BLaER1 treated with 17β-estradiol and CSF1 and Interleukin-3, amounts not matched to agents 10 nM and 100 nM (cell line): Measurements from ENCODE around the gene VAPA.

Experiments
- H3K27ac ChIP-seq, 11 experiments: shearing (Covaris generic); formaldehyde crosslinking; 2 replicates each; pipeline ENCODE4 v1.8.1; 2022
- H3K27me3 ChIP-seq, 11 experiments: shearing (Covaris generic); formaldehyde crosslinking; 2 replicates each; pipeline ENCODE4 v1.8.1; 2022
- H3K36me3 ChIP-seq, 11 experiments: shearing (Covaris generic); formaldehyde crosslinking; 2 replicates each; pipeline ENCODE4 v1.8.1; 2022
- H3K4me1 ChIP-seq, 10 experiments: shearing (Covaris generic); formaldehyde crosslinking; 2 replicates each; pipeline ENCODE4 v1.8.1; 2022
- H3K4me2 ChIP-seq, 11 experiments: shearing (Covaris generic); formaldehyde crosslinking; 2 replicates each; pipeline ENCODE4 v1.8.1; 2022
- H3K4me3 ChIP-seq, 10 experiments: shearing (Covaris generic); formaldehyde crosslinking; 2 replicates each; pipeline ENCODE4 v1.8.1; 2022
- H3K9ac ChIP-seq, 11 experiments: shearing (Covaris generic); formaldehyde crosslinking; 2 replicates each; pipeline ENCODE4 v1.8.1; 2022
- H3K9me3 ChIP-seq, 11 experiments: shearing (Covaris generic); formaldehyde crosslinking; replicated peaks in 1 of 11; 2 replicates each; pipeline ENCODE4 v1.8.1; 2022
- H4K20me1 ChIP-seq, 11 experiments: shearing (Covaris generic); formaldehyde crosslinking; 2 replicates each; pipeline ENCODE4 v1.8.1; 2022
- Cebpa-rat ChIP-seq, 11 experiments: shearing (Covaris generic); IDR thresholded peaks; 2 replicates each; pipeline ENCODE4 v1.8.1; 2022

The VAPA gene

DNA sequence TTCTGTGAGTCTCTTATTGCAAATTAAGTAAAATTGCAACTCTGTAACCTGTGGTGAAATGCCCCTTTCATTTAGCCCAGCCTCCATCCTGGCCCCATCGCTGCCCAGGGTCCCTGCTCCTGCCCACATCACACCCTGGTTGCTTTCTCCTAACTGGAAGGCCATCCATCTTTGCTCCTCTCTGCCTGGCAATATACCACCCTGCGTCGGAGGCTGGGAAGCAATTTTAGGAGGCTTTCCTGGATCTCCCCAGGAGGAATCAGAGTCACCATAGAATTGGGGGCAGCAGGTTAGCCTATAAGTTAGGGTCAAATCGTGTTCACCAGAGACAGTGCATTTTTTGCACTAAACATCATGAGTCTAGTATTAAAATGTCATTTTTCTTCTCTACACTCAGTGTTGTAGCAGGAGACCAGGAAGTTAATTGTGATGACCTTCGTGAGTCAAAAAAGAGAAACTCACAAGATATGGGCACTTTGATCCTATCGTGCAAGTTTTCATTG is 42.5 kb upstream of the VAPA start:
- Histone ChIP-seq H3K4me1 (peaks cover 0 to 43% (median 17%) of the 10 kb centered on the region in 10 experiments; a peak in 13 of 20 replicates), H4K20me1 (no peaks in the 10 kb centered on the region), H3K4me3 (no peak overlapping the region), H3K9ac (no peak overlapping the region), H3K9me3 (peaks cover 6 to 13% (median 11%) of the 10 kb centered on the region in 11 experiments), H3K36me3 (no peaks in the 10 kb centered on the region), H3K27ac (no peak overlapping the region), H3K4me2 (peak overlapping the region in 2 of 11 experiments; percentile 55 to 73; a peak in 3 of 22 replicates), H3K27me3 (no peaks in the 10 kb centered on the region)
- TF ChIP-seq Cebpa-rat (IDR thresholded peaks at IDR 0.05) = no peak

DNA sequence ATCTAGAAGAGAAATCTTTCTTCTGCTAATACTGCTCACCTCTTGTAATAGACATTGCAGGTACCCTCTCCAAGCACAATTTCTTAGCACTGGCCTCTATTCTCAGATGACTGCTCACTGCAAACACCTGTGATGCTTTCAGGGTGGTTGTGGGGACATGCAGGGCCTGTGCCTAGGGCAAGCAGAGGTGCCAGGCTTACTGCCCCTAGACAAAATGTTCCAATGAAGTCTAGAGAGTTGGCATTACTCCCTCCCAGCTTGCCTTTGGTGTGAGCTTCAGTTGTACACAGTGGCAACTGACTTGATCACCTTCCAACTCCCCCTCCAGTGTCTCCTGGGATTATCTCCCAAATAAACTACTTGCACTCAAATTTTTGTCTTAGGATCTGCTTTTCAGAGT is 41.0 kb upstream of the VAPA start:
- Histone ChIP-seq H3K4me3 (no peak overlapping the region), H3K27ac (no peak overlapping the region), H4K20me1 (no peaks in the 10 kb centered on the region), H3K4me1 (peaks cover 0 to 36% (median 17%) of the 10 kb centered on the region in 10 experiments; a peak in 13 of 20 replicates), H3K27me3 (no peaks in the 10 kb centered on the region), H3K4me2 (no peak overlapping the region), H3K9ac (no peak overlapping the region), H3K9me3 (0 out of 22 replicates have a peak, but pooled peaks cover 0 to 4% (median 0%) of the 10 kb centered on the region in 11 experiments), H3K36me3 (no peaks in the 10 kb centered on the region)
- TF ChIP-seq Cebpa-rat (IDR thresholded peaks at IDR 0.05) = no peak

DNA sequence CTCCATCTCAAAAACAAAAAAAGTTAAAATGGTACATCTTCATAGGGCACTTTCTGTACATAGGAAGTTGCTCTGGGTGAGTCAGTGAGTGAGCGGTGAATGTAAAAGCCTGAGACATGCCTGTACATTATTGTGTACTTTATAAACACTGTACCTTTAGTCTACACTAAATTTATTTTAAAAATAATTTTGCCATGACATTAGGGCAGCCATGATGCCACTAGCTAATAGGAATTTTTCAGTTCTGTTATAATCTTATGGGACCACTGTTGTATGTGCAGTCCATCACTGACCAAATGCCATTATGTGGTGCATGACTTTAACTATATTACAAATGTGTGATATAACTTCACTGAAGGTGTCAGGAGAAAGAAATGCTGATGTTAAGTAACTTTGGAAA is 39.1 kb upstream of the VAPA start:
- H3K27ac ChIP-seq = no peak overlapping the region
- peaks cover 0 to 18% (median 8%) of the 10 kb centered on the region in 10 experiments; a peak in 13 of 20 replicates for H3K4me1 ChIP-seq
- H4K20me1 ChIP-seq = no peaks in the 10 kb centered on the region
- no peaks in the 10 kb centered on the region for H3K36me3 ChIP-seq
- H3K27me3 ChIP-seq = no peaks in the 10 kb centered on the region
- H3K4me3 ChIP-seq = no peak overlapping the region
- no peak for TF ChIP-seq Cebpa-rat (IDR thresholded peaks at IDR 0.05)
- H3K4me2 ChIP-seq = no peak overlapping the region
- no peaks in the 10 kb centered on the region for H3K9me3 ChIP-seq
- H3K9ac ChIP-seq = no peak overlapping the region

DNA sequence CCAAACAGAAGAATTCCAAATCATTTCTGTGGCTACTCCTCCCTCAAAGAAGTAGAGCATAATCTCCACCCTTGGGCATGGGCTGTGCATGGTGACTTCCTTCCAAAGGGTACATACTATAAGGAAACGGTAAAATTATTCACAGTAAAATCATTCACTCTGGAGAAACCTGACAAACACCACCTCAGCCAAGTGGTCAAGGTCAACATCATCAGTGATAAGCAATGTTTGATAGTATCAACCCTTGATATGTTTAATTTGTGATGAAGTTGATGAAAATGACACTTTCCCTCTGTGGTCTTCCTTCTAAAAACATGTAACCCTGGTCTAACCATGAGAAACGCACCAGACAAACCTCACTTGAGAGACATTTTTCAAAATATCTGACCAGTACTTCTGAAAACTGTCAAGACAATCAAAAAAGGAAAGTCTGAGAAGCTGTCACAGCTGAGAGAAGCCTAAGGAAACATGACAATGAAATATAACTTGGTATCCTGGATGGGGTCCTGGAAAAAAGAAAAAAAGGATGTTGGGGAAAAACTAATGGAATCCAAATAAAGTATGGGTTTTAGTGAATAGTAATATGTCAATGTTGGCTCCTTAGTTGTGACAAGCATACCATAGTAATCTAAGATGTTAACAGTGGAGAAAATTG is 37.5 kb upstream of the VAPA start:
- H4K20me1 ChIP-seq = no peaks in the 10 kb centered on the region
- no peak overlapping the region for H3K4me2 ChIP-seq
- no peak overlapping the region for H3K4me3 ChIP-seq
- H3K36me3 ChIP-seq = no peaks in the 10 kb centered on the region
- H3K4me1 ChIP-seq = peaks cover 0 to 1% (median 0%) of the 10 kb centered on the region in 10 experiments; a peak in 4 of 20 replicates
- no peaks in the 10 kb centered on the region for H3K27me3 ChIP-seq
- H3K9ac ChIP-seq = no peak overlapping the region
- H3K9me3 ChIP-seq = no peaks in the 10 kb centered on the region
- H3K27ac ChIP-seq = no peak overlapping the region
- no peak for TF ChIP-seq Cebpa-rat (IDR thresholded peaks at IDR 0.05)

DNA sequence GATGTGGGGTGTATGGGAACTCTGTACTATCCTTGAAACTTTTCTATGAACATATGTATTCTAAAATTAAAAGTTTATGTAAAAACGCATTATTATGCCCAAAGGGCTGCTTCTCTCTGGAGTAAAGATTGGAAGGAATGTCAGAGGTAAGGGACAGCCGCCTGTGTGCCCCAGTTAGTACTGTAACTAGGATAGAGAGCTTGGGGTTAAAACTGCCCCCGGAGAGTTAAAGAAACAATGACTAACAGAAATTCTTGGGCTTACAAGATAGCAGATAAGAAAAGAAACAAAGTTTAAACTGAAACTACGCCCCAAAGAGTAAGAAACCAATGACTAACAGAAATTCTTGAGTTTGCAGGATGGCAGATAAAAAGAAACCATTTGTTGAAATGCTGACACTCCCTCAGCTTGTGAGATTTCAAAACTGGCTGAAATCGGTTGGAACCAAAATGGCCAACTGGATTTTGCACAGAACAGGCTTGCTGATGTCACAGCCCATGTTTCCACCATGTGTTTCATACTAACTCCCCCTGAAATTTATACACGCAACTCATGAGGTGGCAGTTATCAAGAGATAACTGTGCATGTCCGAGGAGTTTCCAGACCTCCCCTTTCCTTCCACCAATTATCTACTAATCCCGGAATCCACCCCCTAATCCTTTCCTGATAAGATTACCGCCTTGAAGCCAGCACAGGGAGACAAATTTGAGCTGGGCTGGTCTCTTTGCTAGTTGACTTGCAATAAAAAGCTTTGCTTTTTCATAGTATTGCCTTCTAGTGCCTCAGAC is 36.8 kb upstream of the VAPA start:
- H3K27me3 ChIP-seq = no peaks in the 10 kb centered on the region
- no peaks in the 10 kb centered on the region for H4K20me1 ChIP-seq
- no peaks in the 10 kb centered on the region for H3K4me1 ChIP-seq
- H3K4me2 ChIP-seq = no peak overlapping the region
- TF ChIP-seq Cebpa-rat (IDR thresholded peaks at IDR 0.05) = no peak
- H3K27ac ChIP-seq = no peak overlapping the region
- H3K9me3 ChIP-seq = no peaks in the 10 kb centered on the region
- H3K9ac ChIP-seq = no peak overlapping the region
- H3K36me3 ChIP-seq = no peaks in the 10 kb centered on the region
- H3K4me3 ChIP-seq = no peak overlapping the region

DNA sequence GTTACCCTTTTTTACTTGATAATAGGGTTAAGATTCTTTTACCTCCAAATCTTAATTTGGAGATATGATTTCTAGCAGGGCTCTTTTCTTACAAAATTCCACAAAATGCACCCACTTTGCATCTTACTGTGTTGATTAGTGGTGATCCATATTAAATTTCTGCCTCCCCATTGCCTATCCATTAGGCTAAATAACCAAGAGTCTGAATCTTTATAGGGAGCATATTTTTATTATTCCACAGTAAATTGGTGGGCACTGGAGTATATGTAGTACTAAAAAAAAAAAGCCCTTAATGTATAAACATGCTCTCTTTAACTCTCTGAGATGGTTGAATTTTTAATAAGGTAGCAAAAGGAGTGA is 36.2 kb upstream of the VAPA start:
- Histone ChIP-seq H3K4me3 (no peak overlapping the region), H3K4me1 (no peaks in the 10 kb centered on the region), H3K4me2 (no peak overlapping the region), H4K20me1 (no peaks in the 10 kb centered on the region), H3K9me3 (no peaks in the 10 kb centered on the region), H3K9ac (no peak overlapping the region), H3K27me3 (no peaks in the 10 kb centered on the region), H3K27ac (no peak overlapping the region), H3K36me3 (no peaks in the 10 kb centered on the region)
- TF ChIP-seq Cebpa-rat (IDR thresholded peaks at IDR 0.05) = no peak

DNA sequence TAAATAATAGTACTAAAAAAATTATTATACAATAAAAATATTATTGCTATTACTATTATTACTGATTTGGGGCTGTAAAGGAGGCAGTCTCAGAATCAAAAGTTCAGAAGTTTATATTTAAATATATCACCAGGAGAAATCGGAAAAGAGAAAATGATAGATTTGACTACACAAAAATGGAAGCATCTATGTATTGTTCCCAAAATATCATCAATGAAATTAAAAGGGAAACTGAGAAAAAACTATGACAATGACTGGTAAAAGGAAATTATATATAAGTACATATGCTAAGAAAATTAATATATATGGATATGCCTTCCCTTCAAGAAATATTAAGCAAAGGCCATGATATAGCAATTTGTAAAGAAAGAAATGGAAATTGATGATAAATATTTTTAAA is 35.7 kb upstream of the VAPA start:
- H3K27ac ChIP-seq = no peak overlapping the region
- H3K4me3 ChIP-seq = no peak overlapping the region
- no peak overlapping the region for H3K4me2 ChIP-seq
- no peaks in the 10 kb centered on the region for H3K4me1 ChIP-seq
- no peaks in the 10 kb centered on the region for H3K36me3 ChIP-seq
- no peak overlapping the region for H3K9ac ChIP-seq
- H4K20me1 ChIP-seq = no peaks in the 10 kb centered on the region
- TF ChIP-seq Cebpa-rat (IDR thresholded peaks at IDR 0.05) = no peak
- no peaks in the 10 kb centered on the region for H3K27me3 ChIP-seq
- H3K9me3 ChIP-seq = no peaks in the 10 kb centered on the region

DNA sequence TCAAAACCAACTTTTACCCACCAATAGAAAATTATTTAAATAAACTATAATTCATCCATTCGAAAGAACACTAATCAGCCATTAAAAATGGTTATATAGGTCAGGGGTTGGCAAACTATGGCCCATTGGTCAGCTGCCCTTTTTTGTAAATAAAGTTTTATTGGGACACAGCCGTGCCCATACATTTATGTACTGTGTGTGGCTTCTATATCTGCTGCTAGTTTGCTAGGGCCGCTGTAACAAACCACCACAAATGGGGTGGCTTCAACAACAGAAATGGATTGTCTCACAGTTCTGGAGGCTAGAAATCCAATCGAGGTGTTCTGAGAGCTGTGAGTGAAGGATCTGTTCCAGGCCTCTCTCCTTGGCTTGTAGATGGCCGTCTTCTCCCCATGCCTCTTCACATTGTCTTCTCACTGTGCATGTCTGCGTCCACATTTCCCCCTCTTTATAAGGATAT is 35.0 kb upstream of the VAPA start:
- Histone ChIP-seq H3K36me3 (no peaks in the 10 kb centered on the region), H3K4me1 (no peaks in the 10 kb centered on the region), H3K4me3 (no peak overlapping the region), H4K20me1 (no peaks in the 10 kb centered on the region), H3K9ac (no peak overlapping the region), H3K9me3 (no peaks in the 10 kb centered on the region), H3K27me3 (no peaks in the 10 kb centered on the region), H3K4me2 (no peak overlapping the region), H3K27ac (no peak overlapping the region)
- no peak for TF ChIP-seq Cebpa-rat (IDR thresholded peaks at IDR 0.05)

DNA sequence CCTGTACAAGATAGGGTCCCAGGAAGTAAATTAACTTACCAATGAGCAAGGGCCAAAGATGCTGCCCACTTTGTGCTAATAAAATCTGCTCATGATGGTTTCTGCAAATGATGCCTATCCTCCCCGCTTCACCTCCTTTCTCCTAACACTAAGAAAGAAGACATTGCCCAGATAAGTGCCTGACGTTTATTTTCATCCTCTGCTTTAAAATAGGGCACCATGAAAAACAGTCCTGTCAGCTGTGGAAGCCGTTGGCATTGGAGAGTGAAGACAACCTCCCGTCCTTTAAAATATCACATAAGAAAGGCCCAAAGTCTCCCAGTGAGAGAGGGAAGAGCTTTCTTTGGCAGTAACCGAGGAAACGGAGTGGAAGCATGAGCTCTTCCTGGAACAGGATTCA is 29.7 kb upstream of the VAPA start:
- no peak overlapping the region for H3K4me3 ChIP-seq
- H3K9me3 ChIP-seq = peaks cover 0 to 12% (median 0%) of the 10 kb centered on the region in 11 experiments; a peak in 3 of 22 replicates
- no peak overlapping the region for H3K4me2 ChIP-seq
- no peak for TF ChIP-seq Cebpa-rat (IDR thresholded peaks at IDR 0.05)
- no peak overlapping the region for H3K9ac ChIP-seq
- H3K4me1 ChIP-seq = no peaks in the 10 kb centered on the region
- no peaks in the 10 kb centered on the region for H3K36me3 ChIP-seq
- H3K27ac ChIP-seq = no peak overlapping the region
- H3K27me3 ChIP-seq = no peaks in the 10 kb centered on the region
- no peaks in the 10 kb centered on the region for H4K20me1 ChIP-seq
